C1 segment of cervical spinal cord (tissue), 14 donors: Measurements from ENCODE around the gene SHTN1.
A peak's percentile ranks its signal among the peaks of the same experiment; 100 is the strongest.

Experiments used
- DNase-seq, 14 donors: peaks; one replicate each; lab custom pipeline; 2025; lab: John Stamatoyannopoulos, UW

Gene SHTN1

DNA sequence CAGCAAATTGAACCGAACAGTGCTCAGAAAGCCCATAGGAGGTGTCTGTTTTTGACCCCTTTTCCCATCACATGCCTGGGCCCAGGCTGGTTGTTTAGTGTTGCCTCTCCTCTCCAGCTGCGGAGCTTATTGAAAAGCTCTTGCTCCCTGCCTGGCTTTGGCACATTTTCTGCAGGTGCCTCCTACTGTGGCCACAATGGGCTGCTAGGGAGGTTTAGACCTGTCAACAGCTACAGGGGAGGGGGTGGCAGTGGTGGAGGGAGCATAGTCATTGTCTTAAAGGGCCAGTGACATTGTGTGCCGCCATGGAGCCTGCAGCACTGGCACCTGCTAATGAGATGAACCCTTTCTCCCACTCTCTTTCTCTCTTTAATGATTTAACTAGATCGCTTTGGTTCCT lies 168.9 kb downstream of the SHTN1 start:
- no peak for DNase-seq

DNA sequence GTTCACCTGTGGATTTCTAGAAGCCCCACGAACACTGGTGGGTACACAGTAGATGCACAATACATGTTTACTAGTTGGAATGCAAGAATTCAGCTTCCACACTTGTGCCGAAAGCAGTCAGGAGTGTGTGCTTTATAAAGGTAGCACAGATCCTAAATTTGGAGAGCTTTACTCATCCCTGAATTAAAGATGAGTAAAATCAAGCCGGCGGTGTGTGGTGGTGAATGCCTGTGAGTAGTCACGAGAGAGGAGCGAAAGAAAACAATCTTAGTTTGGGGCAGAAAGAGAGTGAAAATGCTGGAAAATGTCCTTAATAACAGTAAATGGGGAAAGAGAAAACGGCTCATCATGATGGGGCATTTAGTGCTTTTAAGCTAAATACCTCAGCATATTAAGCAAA lies 169.3 kb downstream of the SHTN1 start:
- DNase-seq: no peak

- DNase-seq: peak in 1 of 14 donors; percentile 13
Measured at GRCh38 chr10:116833986-116834985, 170.7 kb downstream of the SHTN1 start.

DNA sequence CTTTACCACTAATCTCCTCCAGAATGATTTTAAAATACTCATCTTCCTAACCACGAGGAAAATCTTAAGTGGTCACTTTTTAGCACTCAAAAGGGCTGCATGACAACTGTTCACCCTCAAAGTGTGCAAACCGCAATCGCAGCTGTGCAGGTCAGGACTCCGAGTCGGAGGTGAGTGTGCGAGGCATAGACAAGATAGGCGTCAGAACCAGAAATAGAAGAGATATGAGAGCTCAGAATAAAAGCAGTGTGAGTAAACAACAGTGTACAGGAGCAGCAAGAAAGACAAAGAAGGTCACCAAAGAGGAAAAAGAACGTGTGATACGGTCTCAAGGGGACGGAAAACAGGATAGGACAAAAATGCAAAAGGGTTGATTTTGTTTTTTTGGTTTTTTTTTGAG lies 173.2 kb downstream of the SHTN1 start:
- DNase-seq: no peak
